NCI-H345 treated with DMSO at 0.1 percent for 48 hours (cell line): Measurements from ENCODE around the gene QPCT.
"Not testable (repeated sequence)": the region's sequence is repeated elsewhere in the genome, so short reads cannot be mapped to it uniquely, and the experiment has no call there.

Experiments
- DNase-seq: peaks from one replicate; lab custom pipeline; 2025; ENCODE audit not compliant: unreplicated experiment; lab: John Stamatoyannopoulos, UW

Gene QPCT

GRCh38 chr2:37357530-37357929 is 13.1 kb downstream of the QPCT start:
- no peak for DNase-seq

- no peak for DNase-seq
Observed at GRCh38 chr2:37358466-37358865, 14.0 kb downstream of the QPCT start.

- no peak for DNase-seq
Observed at GRCh38 chr2:37361216-37361815, 16.9 kb downstream of the QPCT start.

- DNase-seq = no peak
Observed at GRCh38 chr2:37361994-37362698, 17.7 kb downstream of the QPCT start.

- no peak for DNase-seq
Observed at GRCh38 chr2:37364351-37364750, 19.9 kb downstream of the QPCT start.

- no peak for DNase-seq
Observed at GRCh38 chr2:37365669-37366068, 21.2 kb downstream of the QPCT start.

GRCh38 chr2:37366773-37367172 is 22.3 kb downstream of the QPCT start:
- no peak for DNase-seq

GRCh38 chr2:37367310-37367709 is 22.9 kb downstream of the QPCT start:
- no peak for DNase-seq

GRCh38 chr2:37367984-37368383 is 23.6 kb downstream of the QPCT start:
- DNase-seq = no peak

GRCh38 chr2:37370666-37371065 is 26.2 kb downstream of the QPCT start:
- DNase-seq = no peak

- no peak for DNase-seq
Observed at GRCh38 chr2:37372000-37372399, 27.6 kb downstream of the QPCT start.

- no peak for DNase-seq
Observed at GRCh38 chr2:37375741-37376288, 31.4 kb downstream of the QPCT start.

- DNase-seq = no peak
Observed at GRCh38 chr2:37376421-37377186, 32.2 kb downstream of the QPCT start.

- DNase-seq = no peak
Observed at GRCh38 chr2:37377187-37377532, 32.7 kb downstream of the QPCT start.

- DNase-seq = no peak
Observed at GRCh38 chr2:37378411-37378810, 34.0 kb downstream of the QPCT start.

GRCh38 chr2:37379881-37380296 is 35.5 kb downstream of the QPCT start:
- DNase-seq = no peak

- not testable (repeated sequence) for DNase-seq
Observed at GRCh38 chr2:37380787-37381186, 36.4 kb downstream of the QPCT start.

- not testable (repeated sequence) for DNase-seq
Observed at GRCh38 chr2:37384261-37384660, 39.8 kb downstream of the QPCT start.

- DNase-seq = no peak
Observed at GRCh38 chr2:37387148-37387835, 42.9 kb downstream of the QPCT start.

GRCh38 chr2:37388074-37388473 is 43.6 kb downstream of the QPCT start:
- DNase-seq = no peak

GRCh38 chr2:37389395-37389794 is 45.0 kb downstream of the QPCT start:
- no peak for DNase-seq
